GM21381 (cell line): ENCODE results near the gene HS3ST4.

Source experiments
- ATAC-seq: cut with Tn5 transposase; IDR thresholded peaks from one replicate; pipeline ENCODE4 v1.9.1; 2021; ENCODE audit warnings: mild to moderate bottlenecking, moderate library complexity; ENCODE audit not compliant: unreplicated experiment

HS3ST4 gene

DNA sequence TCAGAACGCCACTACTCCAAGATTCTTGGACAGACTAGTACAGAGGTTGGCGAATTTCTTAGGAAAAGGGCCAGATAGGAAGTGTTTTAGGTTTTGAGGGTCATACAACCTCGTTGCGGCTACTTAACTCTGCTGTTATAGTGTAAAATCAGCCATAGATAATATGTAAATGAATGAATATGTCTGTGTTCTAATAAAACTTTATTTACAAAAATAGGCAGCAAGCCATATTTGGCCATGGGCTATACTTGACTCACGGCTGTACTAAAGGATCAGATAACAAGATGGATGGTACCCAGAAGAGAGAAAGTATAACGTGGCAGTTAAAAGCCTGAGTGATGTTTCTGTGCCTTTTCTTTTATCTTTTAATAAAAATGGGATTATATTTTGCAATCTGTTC is 125.5 kb downstream of the HS3ST4 start:
- ATAC-seq: no peak

DNA sequence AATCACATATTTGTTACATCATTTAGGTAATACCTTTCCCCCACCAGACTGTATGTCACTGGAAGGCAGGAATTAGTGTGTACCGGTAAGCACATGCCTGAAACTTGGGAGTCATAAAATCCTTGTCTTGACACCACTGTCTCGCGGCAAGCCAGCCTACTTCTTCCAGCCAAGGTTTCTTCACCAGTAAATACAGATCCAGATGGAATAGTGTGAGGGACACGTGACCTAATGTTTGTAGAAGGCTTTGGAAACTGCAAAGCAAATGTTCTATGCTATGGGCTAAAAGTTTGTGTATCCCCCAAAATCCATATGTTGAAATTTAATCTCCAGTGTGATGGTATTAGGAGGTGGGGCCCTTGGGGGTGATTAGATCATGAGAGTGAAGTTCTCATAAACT is 126.1 kb downstream of the HS3ST4 start:
- ATAC-seq: no peak

DNA sequence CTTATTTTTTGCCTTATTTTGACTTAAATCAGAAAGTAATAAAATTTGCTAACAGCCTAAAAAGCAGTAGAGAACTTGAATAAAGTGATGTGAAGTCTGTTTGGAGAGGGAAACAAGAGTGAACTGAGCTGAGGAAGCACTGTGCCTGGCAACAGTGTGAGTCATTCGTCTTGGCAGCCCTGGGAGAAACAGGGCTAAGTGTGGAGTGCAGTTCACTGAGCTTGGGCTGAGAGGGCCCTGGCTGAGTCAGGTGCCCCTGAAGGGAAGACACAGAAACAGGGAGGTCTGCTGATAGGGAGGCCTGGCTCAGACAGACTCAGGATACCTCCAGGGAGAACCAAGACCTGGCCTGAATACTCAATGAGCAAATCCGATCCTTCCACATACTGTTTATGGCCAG is 132.1 kb downstream of the HS3ST4 start:
- no peak for ATAC-seq

DNA sequence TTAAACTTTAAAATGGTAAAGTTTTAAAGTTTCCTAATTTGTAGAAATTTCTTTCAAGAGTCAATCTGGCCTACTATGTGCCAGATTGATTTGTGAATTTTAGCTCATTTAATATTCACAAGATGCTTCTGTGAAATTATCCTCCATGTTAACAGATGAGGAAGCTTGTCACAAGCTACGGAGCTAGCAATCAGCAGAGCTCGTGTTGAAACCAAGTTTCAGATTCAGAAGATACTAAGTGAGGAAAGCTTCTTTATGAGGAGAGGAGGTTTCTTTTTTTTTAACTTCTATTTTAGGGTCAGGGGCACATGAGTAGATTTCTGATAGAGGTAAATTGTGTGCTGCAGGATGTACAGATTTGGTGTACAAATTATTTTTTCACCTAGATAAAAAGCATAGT is 135.9 kb downstream of the HS3ST4 start:
- no peak for ATAC-seq

DNA sequence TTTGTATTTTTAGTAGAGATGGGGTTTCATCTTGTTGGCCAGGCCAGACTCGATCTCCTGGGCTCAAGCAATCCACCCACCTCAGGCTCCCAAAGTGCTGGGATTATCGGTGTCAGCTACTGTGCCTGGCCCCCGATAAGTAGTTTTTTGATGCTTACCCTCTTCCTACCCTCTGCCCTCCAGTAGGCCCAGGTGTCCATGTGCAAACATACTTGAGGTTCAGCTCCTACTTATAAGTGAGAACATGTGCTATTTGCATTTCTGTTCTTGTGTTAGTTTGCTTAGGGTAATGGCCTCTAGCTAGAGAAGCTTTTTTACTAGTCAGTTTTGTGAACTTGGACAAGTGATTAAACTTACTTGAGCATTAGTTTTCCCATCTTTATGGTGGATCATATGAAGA is 136.8 kb downstream of the HS3ST4 start:
- no peak for ATAC-seq

DNA sequence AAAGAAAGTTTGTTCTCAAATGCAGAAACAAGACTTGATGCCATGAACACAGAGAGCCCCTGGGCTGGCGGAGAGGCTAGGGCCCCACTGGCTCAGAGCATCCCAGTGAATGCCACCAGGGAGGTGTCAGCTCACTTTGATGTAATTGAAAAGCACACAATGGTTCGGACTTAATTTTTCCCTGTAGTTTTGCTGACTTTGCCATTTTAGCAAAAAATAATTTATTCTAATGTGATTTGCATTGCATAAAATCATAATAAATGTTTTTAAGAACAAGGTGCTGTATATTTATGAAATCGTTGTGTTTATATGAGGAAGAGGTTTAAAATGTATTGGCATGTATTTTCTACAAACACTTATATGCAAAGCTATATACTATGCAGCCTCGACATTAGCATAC is 140.5 kb downstream of the HS3ST4 start:
- ATAC-seq: no peak

DNA sequence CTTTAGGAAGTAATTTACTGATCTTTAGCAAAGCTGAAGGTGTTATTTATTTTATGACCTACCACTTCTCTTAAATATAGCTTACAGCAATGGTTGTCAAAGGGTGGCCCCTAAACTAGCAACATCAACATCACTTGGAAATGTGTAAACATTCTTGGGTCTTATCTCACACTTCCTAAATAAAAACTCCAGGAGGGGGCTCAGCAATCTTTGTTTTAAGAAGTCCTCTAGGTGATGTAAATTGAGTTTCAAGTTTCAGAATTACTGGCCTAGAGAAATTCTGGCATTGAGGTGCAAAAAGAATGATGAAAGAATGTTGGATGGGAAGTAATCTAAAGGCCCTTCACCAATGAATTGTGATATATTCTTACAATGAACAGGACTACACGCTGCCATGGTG is 142.3 kb downstream of the HS3ST4 start:
- ATAC-seq: no peak

DNA sequence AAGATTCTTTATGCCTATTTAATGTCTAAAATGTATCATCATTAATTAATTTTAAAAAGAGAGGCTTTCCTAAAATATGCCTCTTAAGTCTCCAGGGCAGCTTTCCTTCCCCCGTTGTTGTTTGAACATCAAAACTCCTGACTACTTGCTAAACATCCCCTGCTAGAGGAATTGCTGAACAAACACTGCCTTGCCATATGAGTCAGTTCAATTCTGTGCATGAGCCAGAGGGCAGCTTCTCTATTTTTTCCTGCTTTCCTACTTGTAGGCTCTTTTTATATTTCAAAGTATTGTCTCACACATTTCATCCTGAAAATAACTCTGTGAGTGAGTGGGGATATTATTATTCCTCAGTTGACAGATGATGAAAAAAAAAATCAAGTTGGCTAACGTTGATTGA is 143.4 kb downstream of the HS3ST4 start:
- no peak for ATAC-seq

DNA sequence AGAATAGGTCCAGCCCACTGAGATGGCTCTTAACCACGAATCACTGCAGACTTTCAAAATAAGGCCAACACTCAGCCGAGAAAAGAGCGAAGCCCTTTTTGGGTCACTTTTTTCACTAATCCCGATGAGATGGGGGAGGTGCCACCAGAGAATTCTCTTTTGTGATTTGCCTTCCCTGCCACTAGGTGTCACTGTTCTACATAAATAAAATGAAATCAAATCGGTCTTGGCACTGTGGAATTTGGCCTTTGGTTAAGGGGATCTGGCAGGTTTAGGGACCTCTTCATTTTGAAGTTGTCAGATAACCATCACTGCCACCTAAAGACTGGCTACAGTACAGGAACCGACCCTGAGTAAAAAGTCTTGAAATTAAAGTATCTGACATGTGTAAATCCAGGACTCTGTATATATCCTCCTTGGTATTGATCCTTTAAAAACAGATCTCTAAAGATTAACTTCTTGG is 147.0 kb downstream of the HS3ST4 start:
- ATAC-seq: no peak

DNA sequence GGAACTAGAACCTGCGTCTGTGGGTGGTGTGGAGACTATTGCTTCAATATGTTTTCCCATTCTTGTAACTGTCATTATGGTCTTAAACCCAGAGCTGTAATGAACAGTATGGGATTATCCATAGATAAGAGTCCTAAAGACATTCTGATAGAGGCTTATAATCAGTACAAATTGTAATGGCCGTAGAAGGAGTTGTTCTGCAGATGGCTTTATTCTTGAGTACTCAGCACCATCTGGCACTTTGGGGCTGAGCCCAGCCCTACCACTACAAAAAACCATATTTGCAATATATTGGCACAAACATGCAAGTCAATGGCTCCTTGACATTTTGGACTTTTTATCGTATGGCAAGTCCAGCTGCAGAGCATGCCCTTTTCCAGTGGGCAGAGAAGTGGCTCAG is 150.0 kb downstream of the HS3ST4 start:
- no peak for ATAC-seq

DNA sequence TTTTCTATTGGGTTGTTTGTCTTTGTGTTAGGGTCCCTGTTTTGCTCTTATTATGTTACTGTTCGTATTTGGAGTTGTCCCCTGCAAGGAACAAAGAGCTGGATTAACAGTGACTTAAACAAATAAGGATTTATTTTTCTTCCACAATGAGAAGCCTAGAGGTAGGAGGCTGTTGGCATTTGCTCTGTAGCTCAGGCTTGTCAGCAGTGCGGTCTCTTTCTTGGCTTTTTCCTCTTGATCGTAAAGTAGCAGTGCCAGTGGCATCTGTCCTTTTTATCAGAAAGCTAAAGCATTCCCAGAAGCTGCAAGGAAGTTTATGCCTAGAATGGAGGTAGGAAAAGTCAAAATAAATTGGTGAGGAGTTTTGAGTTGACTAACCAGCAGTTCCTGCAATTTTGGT is 154.1 kb downstream of the HS3ST4 start:
- no peak for ATAC-seq

DNA sequence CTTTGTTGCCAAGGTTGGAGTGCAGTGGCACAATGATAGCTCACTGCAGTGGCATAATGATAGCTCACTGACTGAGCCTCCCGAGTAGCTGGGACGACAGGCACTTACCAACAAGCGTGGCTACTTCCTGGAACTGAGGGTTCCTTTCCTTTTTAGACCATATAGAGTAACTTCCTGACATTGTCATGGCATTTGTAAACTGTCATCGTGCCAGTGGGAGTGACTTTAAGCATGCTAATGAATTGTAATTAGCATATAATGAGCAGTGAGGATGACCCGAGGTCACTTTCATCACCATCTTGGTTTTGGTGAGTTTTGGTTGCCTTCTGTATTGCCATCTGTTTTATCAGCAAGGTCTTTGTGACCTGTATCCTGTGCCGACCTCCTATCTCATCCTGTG is 162.4 kb downstream of the HS3ST4 start:
- ATAC-seq: no peak

DNA sequence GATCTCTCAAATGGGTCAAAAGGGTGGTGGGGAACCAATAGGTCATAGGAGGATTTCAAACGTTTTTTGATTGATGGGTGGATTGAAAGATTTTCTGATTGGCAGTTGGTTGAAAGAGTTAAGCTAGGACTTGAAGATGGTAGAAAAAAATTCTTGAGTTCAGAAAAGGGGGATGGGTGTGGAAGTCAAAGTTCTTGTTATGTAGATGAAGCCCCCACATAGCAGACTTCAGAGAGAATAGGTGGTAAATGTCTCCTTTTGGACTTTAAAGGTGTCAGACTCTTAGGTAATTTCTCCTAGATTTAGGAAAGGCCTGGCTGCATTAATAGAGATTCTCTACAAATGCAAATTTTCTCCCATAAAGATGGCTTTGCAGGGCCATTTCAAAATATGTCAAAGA is 163.3 kb downstream of the HS3ST4 start:
- no peak for ATAC-seq

DNA sequence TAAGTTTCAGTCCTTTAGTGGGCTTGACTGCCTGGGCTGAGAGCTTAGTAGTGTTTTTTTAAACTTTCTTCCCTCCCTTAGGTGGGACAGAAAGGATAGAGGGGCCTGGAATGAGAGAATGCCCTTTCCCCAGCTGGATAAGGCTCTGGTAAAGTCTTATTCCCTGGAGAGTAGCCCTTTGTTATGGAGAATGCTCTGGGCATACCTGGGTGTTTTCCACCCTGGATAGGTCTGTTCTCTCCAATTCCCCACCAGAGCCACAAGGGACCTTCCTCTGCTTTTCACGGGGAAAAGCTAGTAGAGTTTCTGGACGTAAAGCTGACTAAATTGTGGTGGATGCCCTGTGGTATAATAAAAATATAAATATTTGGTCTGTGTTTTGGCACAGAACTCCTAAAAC is 164.1 kb downstream of the HS3ST4 start:
- ATAC-seq: no peak

DNA sequence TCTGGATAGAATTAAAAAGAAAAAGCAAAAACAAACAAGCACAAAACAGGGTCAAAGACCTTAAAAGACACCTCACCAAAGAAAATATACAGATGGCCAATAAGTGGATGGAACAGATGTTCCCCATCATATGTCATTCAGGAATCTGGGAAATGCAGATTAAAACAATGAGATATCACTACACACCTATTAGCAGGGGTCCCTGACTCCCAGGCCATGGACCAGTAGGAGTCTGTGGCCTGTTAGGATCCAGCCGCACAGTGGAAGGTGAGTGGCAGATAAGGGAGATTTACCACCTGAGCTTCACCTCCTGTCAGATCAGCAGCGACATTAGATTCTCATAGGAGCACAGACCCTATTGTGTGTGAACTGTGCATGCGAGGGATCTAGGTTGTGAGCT is 167.9 kb downstream of the HS3ST4 start:
- no peak for ATAC-seq

DNA sequence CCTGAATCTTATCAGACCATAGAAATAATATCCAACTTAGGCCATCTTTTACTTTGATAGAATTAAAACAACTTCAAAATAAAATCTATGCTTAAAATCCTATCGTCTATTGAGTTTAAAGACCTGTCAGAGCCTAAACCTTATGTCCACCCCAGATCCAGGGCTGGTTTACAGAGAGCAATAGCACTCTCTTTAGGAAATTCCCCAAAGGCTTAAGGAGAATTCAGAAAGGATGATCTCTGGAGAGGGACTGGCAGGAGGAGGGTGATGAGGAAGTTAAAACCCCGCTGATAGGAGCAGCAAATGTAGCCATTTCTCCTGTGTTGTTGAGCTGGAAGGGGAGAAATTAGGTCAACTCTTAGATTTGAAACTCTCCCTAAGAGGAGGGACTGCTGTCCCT is 175.3 kb downstream of the HS3ST4 start:
- no peak for ATAC-seq

DNA sequence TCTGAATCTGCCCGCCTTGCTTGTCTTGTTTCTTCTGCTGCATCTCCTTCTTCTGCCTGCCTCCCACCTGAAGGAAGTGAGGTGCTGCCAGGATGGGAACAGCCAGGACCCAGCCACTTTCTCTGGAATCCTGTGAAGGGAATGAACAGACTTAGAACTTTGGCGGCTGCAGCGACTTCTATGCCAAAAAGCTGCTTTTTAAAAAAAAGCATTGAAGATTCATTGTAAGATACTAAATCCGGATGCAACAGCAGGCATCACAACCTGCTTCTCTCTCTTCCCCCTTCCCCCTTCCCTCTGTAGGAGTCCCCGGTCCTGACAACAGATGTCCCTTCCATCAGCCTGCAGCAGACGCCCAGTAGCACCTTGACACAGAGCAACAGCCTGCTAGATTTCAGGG is 176.3 kb downstream of the HS3ST4 start:
- no peak for ATAC-seq

DNA sequence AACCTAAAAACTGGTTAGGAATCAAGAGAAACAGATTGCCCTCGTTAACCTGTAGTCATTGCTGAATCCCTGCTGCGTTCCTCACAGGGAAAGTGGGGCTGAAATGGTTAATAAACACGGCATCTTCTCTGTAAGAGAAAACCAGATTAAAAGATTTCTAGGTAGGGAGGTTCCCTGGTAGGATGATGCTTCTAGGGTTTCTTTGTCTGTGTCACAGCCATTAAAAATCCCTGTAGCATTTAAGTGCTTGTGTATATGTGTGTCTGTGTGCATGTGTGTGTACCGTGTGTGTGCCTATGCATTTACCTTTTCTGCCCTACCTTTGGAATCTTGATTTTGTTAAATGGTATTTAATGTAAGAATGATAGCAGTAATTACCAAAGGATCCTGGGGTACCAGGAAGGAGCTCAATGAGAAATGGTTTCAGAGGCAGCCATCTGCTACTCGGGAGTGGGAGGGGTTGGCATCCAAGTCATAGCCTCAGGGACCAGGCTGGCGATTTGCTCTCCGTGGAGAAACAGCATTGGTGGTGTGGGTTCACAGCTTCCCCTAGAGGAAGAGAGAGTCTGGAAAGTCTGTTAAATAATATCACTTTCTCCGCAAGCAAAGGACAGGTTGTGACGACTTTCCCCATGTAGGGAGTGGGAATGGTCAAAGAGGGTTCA is 177.1 kb downstream of the HS3ST4 start:
- ATAC-seq: no peak

DNA sequence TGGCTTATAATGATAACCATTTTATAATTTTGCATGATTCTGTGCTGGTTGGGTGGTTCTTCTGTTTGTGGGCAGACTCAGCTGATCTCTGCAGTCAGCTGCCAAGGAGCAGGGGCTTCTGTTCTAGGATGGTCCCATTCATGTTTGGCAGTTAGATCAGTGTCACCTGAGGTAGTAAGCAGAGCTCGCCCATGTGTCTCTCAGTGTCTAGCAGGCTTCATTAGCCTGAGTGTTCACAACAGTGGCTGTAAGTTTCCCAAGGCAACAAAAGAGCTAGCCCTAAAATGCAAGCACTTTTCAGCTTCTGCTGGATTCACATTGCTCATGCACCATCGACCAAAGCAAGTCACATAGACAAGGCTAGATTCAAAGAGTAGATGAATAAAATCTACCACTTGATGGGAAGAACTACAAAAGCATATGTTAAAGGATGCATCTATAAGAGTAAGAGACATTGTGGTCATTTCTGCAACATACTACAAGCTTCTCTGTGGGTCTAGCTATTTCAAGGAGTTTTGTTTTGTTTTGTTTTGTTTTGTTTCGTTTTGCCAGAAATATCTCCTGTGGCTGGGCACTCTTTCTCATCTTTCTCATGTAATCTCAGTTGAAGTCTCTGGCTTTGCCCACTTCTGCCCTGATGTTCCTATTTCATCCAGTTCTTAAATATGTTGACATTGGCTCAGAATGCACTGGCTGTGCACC is 180.8 kb downstream of the HS3ST4 start:
- no peak for ATAC-seq

DNA sequence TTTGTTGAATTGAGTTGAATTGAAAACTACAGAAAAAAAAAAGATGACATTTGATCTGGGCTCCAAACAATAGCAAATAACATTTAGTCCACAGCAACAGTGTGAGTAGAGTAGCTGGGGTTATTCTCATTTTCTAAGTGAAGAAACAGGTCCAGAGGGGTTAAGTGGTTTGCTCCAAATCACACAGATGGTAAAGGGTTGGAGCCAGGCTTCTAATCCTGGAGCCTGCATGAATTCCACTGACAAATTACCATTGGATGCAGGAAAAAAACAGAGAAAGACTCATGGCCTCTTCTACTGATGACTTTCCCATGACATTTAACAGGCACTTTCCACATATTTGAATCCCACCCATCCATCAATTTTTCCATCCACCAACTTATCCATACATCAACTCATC is 182.4 kb downstream of the HS3ST4 start:
- no peak for ATAC-seq

DNA sequence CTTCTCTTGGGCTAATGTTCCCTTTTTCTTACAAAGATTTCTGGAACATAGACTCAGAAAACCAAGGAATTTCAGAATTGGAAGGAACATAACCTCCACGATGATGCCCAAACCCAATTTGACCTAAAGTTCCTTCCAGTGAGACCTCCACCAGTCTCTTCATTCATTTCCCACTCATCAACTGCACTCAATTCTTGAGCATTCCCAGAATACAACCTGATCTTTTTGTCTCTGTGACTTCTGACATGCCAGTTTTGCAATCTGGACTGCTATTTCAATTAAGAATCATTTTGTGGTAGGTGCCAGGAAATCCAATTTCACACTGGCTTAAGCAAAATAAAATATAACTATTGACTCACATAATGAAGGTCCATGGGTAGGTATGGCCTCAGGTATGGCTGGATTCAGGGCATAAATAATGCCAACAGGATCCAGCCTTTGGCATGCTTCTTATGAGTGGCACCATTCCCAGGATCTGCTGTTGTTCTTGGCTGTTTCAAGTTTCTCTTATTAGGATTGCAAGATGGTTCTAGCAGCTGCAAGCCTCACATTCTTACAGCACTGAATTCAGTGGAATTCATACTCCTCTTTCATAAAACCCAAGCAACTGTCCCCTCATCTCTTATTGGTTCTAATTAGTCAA is 184.3 kb downstream of the HS3ST4 start:
- no peak for ATAC-seq

DNA sequence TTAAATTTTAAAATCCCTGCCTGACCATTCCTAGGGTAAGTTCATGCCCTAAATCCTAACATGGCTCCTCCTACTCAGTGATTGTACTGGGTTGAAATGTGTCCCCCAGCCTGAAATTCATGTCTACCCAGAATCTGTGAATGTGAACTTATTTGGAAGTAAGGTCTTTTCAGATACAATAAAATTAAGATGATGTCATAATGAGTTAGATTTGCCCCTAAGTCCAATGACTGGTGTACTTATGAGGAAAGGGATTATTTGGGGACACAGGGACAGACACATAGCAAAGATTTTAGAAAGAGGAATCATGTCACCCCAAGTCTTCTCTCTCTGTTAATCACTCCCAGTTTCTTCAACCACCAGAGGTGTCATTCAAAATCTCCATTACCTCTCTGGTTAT is 185.3 kb downstream of the HS3ST4 start:
- no peak for ATAC-seq
